IMR-90 (cell line): ENCODE results near the gene SEC16B. TPM values are rescaled to one million over a fixed set of nuclear protein-coding genes. Genes with fewer than 3 reads are reported as not detected.

Experiments used
- ATAC-seq: fragments of 200-7000 bp; cut with Tn5 transposase; 2 replicates; pipeline ENCODE4 v1.9.1; 2020; ENCODE audit warnings: low read depth, mild to moderate bottlenecking, moderate library complexity
- BruUV-seq: library from RNA; stranded (reverse); fragments of 400-500 nt; replicated peaks from 2 replicates; lab custom pipeline; 2021; lab: Mats Ljungman, UMichigan
- CTCF ChIA-PET: fragments of 300-600 bp; formaldehyde crosslinking; extraction: SDS; loops from one replicate; lab custom pipeline; 2021; ENCODE audit warnings: antibody characterized with exemption; lab: Yijun Ruan, JAX
- POLR2A ChIA-PET: fragments of 300-600 bp; sonication (Branson Sonifier 250); formaldehyde crosslinking; loops from one replicate; lab custom pipeline; 2022; ENCODE audit warnings: antibody characterized with exemption; ENCODE audit not compliant: unreplicated experiment; lab: Charles Lee
- DNase-seq: peaks from one replicate; pipeline ENCODE4 v3.0.0; 2013
- H2AFZ ChIP-seq: replicated peaks from 2 replicates; pipeline ENCODE3; 2013; ENCODE audit warnings: low read length, mild to moderate bottlenecking; ENCODE audit not compliant: poor library complexity
- H2AK5ac ChIP-seq: 2 replicates; pipeline ENCODE4 v1.6.1; 2013; ENCODE audit warnings: low read depth, low read length, inconsistent platforms
- H2AK9ac ChIP-seq: replicated peaks from 2 replicates; pipeline ENCODE3; 2013; ENCODE audit warnings: mild to moderate bottlenecking, low read depth, low read length, moderate library complexity; ENCODE audit not compliant: poor library complexity
- H2BK120ac ChIP-seq: 2 replicates; pipeline ENCODE4 v1.6.1; 2013; ENCODE audit warnings: low read depth, low read length, inconsistent platforms
- H2BK15ac ChIP-seq: 3 replicates; pipeline ENCODE4 v1.6.1; 2013; ENCODE audit warnings: low read depth, low read length, inconsistent platforms
- H2BK20ac ChIP-seq: 2 replicates; pipeline ENCODE4 v1.6.1; 2013; ENCODE audit warnings: low read depth, mild to moderate bottlenecking, inconsistent platforms, low read length, moderate library complexity
- H2BK5ac ChIP-seq: 2 replicates; pipeline ENCODE4 v1.6.1; 2013; ENCODE audit warnings: mild to moderate bottlenecking, low read depth, low read length, inconsistent platforms; ENCODE audit not compliant: poor library complexity, severe bottlenecking
- H3K14ac ChIP-seq: replicated peaks from 2 replicates; pipeline ENCODE4 v1.6.1; 2013; ENCODE audit warnings: low read depth, low read length, inconsistent platforms
- H3K18ac ChIP-seq: 2 replicates; pipeline ENCODE4 v1.6.1; 2013; ENCODE audit warnings: low read depth, low read length, control low read depth
- H3K23ac ChIP-seq: 2 replicates; pipeline ENCODE4 v1.6.1; 2013; ENCODE audit warnings: low read depth, low read length, inconsistent platforms
- H3K27ac ChIP-seq: 2 replicates; pipeline ENCODE4 v1.5.1; 2013; ENCODE audit warnings: mild to moderate bottlenecking, control low read depth, low read length; ENCODE audit not compliant: insufficient read depth
- H3K27me3 ChIP-seq: 2 replicates; pipeline ENCODE4 v1.6.1; 2013; ENCODE audit warnings: low read length; ENCODE audit not compliant: control insufficient read depth, insufficient read depth
- H3K36me3 ChIP-seq: 2 replicates; pipeline ENCODE4 v1.6.1; 2013; ENCODE audit warnings: low read length, mixed read lengths; ENCODE audit not compliant: control insufficient read depth, insufficient read depth
- H3K4ac ChIP-seq: 2 replicates; pipeline ENCODE4 v1.6.1; 2013; ENCODE audit warnings: low read depth, low read length, inconsistent platforms
- H3K4me1 ChIP-seq: 2 replicates; pipeline ENCODE4 v1.6.1; 2013; ENCODE audit warnings: low read length, mixed read lengths; ENCODE audit not compliant: control insufficient read depth, insufficient read depth
- H3K4me2 ChIP-seq: 2 replicates; pipeline ENCODE4 v1.6.1; 2013; ENCODE audit warnings: low read depth, mild to moderate bottlenecking, control low read depth, low read length, moderate library complexity
- H3K4me3 ChIP-seq: 2 replicates; pipeline ENCODE4 v1.5.1; 2013; ENCODE audit warnings: low read depth, mild to moderate bottlenecking, control low read depth, low read length, moderate library complexity; ENCODE audit not compliant: insufficient read depth
- H3K56ac ChIP-seq: 2 replicates; pipeline ENCODE4 v1.6.1; 2013; ENCODE audit warnings: low read length, inconsistent platforms; ENCODE audit not compliant: insufficient read depth; ENCODE audit errors: extremely low read depth
- H3K79me1 ChIP-seq, 2 experiments: 2 replicates each; pipeline ENCODE4 v1.6.1; 2013; ENCODE audit warnings: low read length in 2 of 2, inconsistent platforms in 1 of 2, low read depth in 1 of 2
- H3K9ac ChIP-seq: 2 replicates; pipeline ENCODE4 v1.6.1; 2013; ENCODE audit warnings: low read depth, low read length, control low read depth
- H3K9me1 ChIP-seq: 2 replicates; pipeline ENCODE4 v1.6.1; 2013; ENCODE audit warnings: low read length, inconsistent platforms; ENCODE audit not compliant: insufficient read depth
- H3K9me3 ChIP-seq: 2 replicates; pipeline ENCODE4 v1.6.1; 2013; ENCODE audit warnings: low read length; ENCODE audit not compliant: control insufficient read depth, insufficient read depth
- H4K20me1 ChIP-seq: 2 replicates; pipeline ENCODE4 v1.6.1; 2013; ENCODE audit warnings: low read length, inconsistent platforms; ENCODE audit not compliant: insufficient read depth
- H4K5ac ChIP-seq: 2 replicates; pipeline ENCODE4 v1.6.1; 2013; ENCODE audit warnings: mild to moderate bottlenecking, low read depth, low read length, control low read depth
- H4K8ac ChIP-seq, 2 experiments: 2 replicates each; pipeline ENCODE4 v1.6.1; 2013; ENCODE audit warnings: low read depth in 2 of 2, low read length in 2 of 2, control low read depth in 1 of 2, inconsistent platforms in 1 of 2
- H4K91ac ChIP-seq: 2 replicates; pipeline ENCODE4 v1.6.1; 2013; ENCODE audit warnings: low read depth, low read length, inconsistent platforms; ENCODE audit not compliant: insufficient read depth
- CEBPB ChIP-seq: IDR thresholded peaks from 2 replicates; pipeline ENCODE4 v1.6.1; 2012; ENCODE audit warnings: low read depth, low read length, improper control_type of control experiment
- FOS ChIP-seq: fragments of 150-350 bp; IDR thresholded peaks from 2 replicates; pipeline ENCODE4 v1.6.1; 2016; ENCODE audit warnings: low read depth, low read length
- MAFK ChIP-seq: IDR thresholded peaks from 2 replicates; pipeline ENCODE4 v1.6.1; 2012; ENCODE audit warnings: low read depth, low read length, improper control_type of control experiment
- POLR2A ChIP-seq: IDR thresholded peaks from 2 replicates; pipeline ENCODE4 v1.6.1; 2012; ENCODE audit warnings: mild to moderate bottlenecking, low read depth, low read length
- RAD21 ChIP-seq: IDR thresholded peaks from 2 replicates; pipeline ENCODE4 v1.6.1; 2012; ENCODE audit warnings: low read length, improper control_type of control experiment
- WGBS, 2 experiments: methylation state at CpG; one replicate each; pipeline versions ENCODE4 v1.1.5 to v1.1.7; 2013; ENCODE audit warnings: missing lambda C conversion rate in 2 of 2; ENCODE audit not compliant: insufficient read length in 1 of 2; ENCODE audit errors: extremely low coverage in 2 of 2; 5-methylcytosine and 5-hydroxymethylcytosine counted together
- dilution Hi-C: fragments of 300-500 bp; cut with HindIII; formaldehyde crosslinking; loops from one replicate; pipeline ENCODE4 v1.14.3; 2018; ENCODE audit warnings: low sequenced_read_pairs; ENCODE audit not compliant: unreplicated experiment
- in situ Hi-C: fragments of 300-500 bp; cut with MboI; formaldehyde crosslinking; loops from 3 replicates; pipeline ENCODE4 v1.14.3; 2019; ENCODE audit warnings: low sequenced_read_pairs, inconsistent platforms, mixed read lengths
- intact Hi-C: fragments of 100-400 bp; cut with micrococcal nuclease; formaldehyde crosslinking; loops from 2 replicates; pipeline ENCODE4 v1.10.0; 2022
- polyA plus RNA-seq, 3 experiments: library from polyadenylated mRNA; depleted of rRNA; stranded (reverse); fragments of >200 nt; gene quantifications; 2 replicates each; pipeline ENCODE4 v1.2.3, GENCODE V29; 2012; ENCODE audit warnings: low replicate concordance in 1 of 3
- total RNA-seq: library from RNA; depleted of rRNA; stranded (reverse); fragments of >200 nt; gene quantifications from 2 replicates; pipeline ENCODE4 v1.2.3, GENCODE V29; 2012

SEC16B gene
- total and polyA plus RNA-seq, 2 of the 4 experiments (the other 2 are of a cell fraction) = 4.3 TPM

GRCh38 chr1:177960939-177961622 is 8.8 kb downstream of the SEC16B start:
- no peaks in the 10 kb centered on the region for H4K20me1 ChIP-seq
- no peak overlapping the region for H3K4me3 ChIP-seq
- no peaks in the 10 kb centered on the region for H3K9me3 ChIP-seq
- H3K18ac ChIP-seq = no peak overlapping the region
- no peak overlapping the region for H3K56ac ChIP-seq
- H2BK120ac ChIP-seq = no peak overlapping the region
- peaks cover 15% of the 10 kb centered on the region for H3K4me1 ChIP-seq
- no peak overlapping the region for H4K8ac ChIP-seq
- no peaks in the 10 kb centered on the region for H3K79me1 ChIP-seq
- no peak for TF ChIP-seq FOS
- no peak for TF ChIP-seq POLR2A
- TF ChIP-seq RAD21 = no peak
- TF ChIP-seq CEBPB = peak; percentile 36; the same call in 1 of the 2 replicates
- TF ChIP-seq MAFK = no peak
- no peak overlapping the region for H3K14ac ChIP-seq
- no peak overlapping the region for H4K5ac ChIP-seq
- peak; percentile 11 for DNase-seq
- H2BK5ac ChIP-seq = no peak overlapping the region
- no peaks in the 10 kb centered on the region for H3K36me3 ChIP-seq
- no peak overlapping the region for H3K4me2 ChIP-seq
- H2BK15ac ChIP-seq = no peak overlapping the region
- POLR2A ChIA-PET = no interaction called here
- 83% methylated on average over 1 of the region's 3 CpGs; no CpG with 5 or more reads in 1 of the 2 experiments for WGBS, 2 experiments
- H3K9ac ChIP-seq = no peak overlapping the region
- H2AK9ac ChIP-seq = no peak overlapping the region
- H4K91ac ChIP-seq = no peak overlapping the region
- no peak for ATAC-seq
- in situ Hi-C loops (no loop called here), intact Hi-C loops (loop anchor here (2.0 kb wide), 1 partner anchor 134 kb away; the partner anchor contains the start of gene RASAL2), dilution Hi-C loops (no loop called here)
- CTCF ChIA-PET = no interaction called here
- H3K23ac ChIP-seq = no peak overlapping the region
- H2AK5ac ChIP-seq = no peak overlapping the region
- no peak overlapping the region for H2BK20ac ChIP-seq
- no peak overlapping the region for H3K4ac ChIP-seq
- no peaks in the 10 kb centered on the region for H3K27me3 ChIP-seq
- no TSS peak for BruUV-seq
- H3K27ac ChIP-seq = no peak overlapping the region
- no peaks in the 10 kb centered on the region for H3K9me1 ChIP-seq
- H2AFZ ChIP-seq = no peak overlapping the region
